ENCODE data around the gene TMCC2. TPM values are rescaled to one million over a fixed set of nuclear protein-coding genes. Genes with fewer than 3 reads are reported as not detected.

TMCC2 gene
- total RNA-seq, 1 donor from 2014 or later: 10.6 TPM

DNA sequence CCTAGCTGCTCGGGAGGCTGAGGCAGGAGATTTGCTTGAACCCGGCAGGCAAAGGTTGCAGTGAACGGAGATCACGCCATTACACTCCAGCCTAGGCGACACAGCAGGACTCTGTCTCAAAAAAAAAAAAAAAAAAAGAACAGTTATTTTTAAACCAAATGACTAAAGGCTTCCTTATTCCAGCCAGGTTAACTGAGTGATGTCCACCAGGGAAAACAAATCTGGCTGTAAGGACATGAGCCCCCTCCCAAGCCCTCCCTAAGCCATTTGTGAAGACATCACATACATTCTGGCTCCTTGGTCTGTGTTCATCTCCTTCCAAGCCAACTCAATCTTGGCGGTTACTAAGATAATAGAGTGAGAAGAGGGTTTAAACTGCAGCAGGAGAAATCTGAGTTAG is 8.2 kb downstream of the TMCC2 start:
- H3K27me3 ChIP-seq (ENCODE audit: insufficient read depth, low read length): no peaks in the 10 kb centered on the region
- no peak overlapping the region for H3K4me2 ChIP-seq (ENCODE audit: low read length)
- H4K20me1 ChIP-seq (ENCODE audit: insufficient read depth, low read length): no peaks in the 10 kb centered on the region
- peaks cover 5% of the 10 kb centered on the region for H3K27me3 Mint-ChIP-seq (ENCODE audit: low read depth, unreplicated experiment)
- DNase-seq (ENCODE audit: low read depth) (no peak), FAIRE-seq (no peak)
- H3K36me3 Mint-ChIP-seq (ENCODE audit: low read depth, unreplicated experiment): peaks cover 2% of the 10 kb centered on the region
- H3K4me1 Mint-ChIP-seq (ENCODE audit: low read depth, unreplicated experiment): no peaks in the 10 kb centered on the region
- H3K27ac ChIP-seq (ENCODE audit: low read depth, low read length): no peak overlapping the region
- no peak overlapping the region for H3K4me3 ChIP-seq (ENCODE audit: insufficient read depth, low read depth, low read length)
- no peak overlapping the region for H3K27ac Mint-ChIP-seq (ENCODE audit: unreplicated experiment)
- no peaks in the 10 kb centered on the region for H3K36me3 ChIP-seq (ENCODE audit: insufficient read depth, low read length)
- H3K4me3 Mint-ChIP-seq (ENCODE audit: unreplicated experiment): no peak overlapping the region
- H3K9me3 Mint-ChIP-seq (ENCODE audit: unreplicated experiment): no peaks in the 10 kb centered on the region
- no peak overlapping the region for H2AFZ ChIP-seq (ENCODE audit: low read depth, low read length)
- H3K4me1 ChIP-seq (ENCODE audit: insufficient read depth, low read length): no peaks in the 10 kb centered on the region
- H3K9me3 ChIP-seq (ENCODE audit: insufficient read depth, low read depth, low read length): no peaks in the 10 kb centered on the region
- no peak overlapping the region for H3K9ac ChIP-seq (ENCODE audit: low read length)
- H3K79me2 ChIP-seq (ENCODE audit: insufficient read depth, low read length): no peaks in the 10 kb centered on the region
- no peak for TF ChIP-seq EZH2 (IDR thresholded peaks at IDR 0.05; ENCODE audit: insufficient read depth, low read length)
- TF ChIP-seq, protein P1, sequence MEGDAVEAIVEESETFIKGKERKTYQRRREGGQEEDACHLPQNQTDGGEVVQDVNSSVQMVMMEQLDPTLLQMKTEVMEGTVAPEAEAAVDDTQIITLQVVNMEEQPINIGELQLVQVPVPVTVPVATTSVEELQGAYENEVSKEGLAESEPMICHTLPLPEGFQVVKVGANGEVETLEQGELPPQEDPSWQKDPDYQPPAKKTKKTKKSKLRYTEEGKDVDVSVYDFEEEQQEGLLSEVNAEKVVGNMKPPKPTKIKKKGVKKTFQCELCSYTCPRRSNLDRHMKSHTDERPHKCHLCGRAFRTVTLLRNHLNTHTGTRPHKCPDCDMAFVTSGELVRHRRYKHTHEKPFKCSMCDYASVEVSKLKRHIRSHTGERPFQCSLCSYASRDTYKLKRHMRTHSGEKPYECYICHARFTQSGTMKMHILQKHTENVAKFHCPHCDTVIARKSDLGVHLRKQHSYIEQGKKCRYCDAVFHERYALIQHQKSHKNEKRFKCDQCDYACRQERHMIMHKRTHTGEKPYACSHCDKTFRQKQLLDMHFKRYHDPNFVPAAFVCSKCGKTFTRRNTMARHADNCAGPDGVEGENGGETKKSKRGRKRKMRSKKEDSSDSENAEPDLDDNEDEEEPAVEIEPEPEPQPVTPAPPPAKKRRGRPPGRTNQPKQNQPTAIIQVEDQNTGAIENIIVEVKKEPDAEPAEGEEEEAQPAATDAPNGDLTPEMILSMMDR (IDR thresholded peaks at IDR 0.05; ENCODE audit: insufficient read depth, low read depth, low read length): no peak

- Histone ChIP-seq H3K79me2 (ENCODE audit: insufficient read depth, low read length) (no peaks in the 10 kb centered on the region), H3K9ac (ENCODE audit: low read length) (no peak overlapping the region), H3K4me2 (ENCODE audit: low read length) (no peak overlapping the region), H4K20me1 (ENCODE audit: insufficient read depth, low read length) (no peaks in the 10 kb centered on the region), H3K4me1 (ENCODE audit: insufficient read depth, low read length) (no peaks in the 10 kb centered on the region), H3K4me3 (ENCODE audit: insufficient read depth, low read depth, low read length) (no peak overlapping the region), H2AFZ (ENCODE audit: low read depth, low read length) (no peak overlapping the region), H3K27me3 (ENCODE audit: insufficient read depth, low read length) (no peaks in the 10 kb centered on the region), H3K36me3 (ENCODE audit: insufficient read depth, low read length) (no peaks in the 10 kb centered on the region), H3K9me3 (ENCODE audit: insufficient read depth, low read depth, low read length) (no peaks in the 10 kb centered on the region), H3K27ac (ENCODE audit: low read depth, low read length) (no peak overlapping the region)
- no peak for TF ChIP-seq EZH2 (IDR thresholded peaks at IDR 0.05; ENCODE audit: insufficient read depth, low read length)
- TF ChIP-seq, protein P1 (IDR thresholded peaks at IDR 0.05; ENCODE audit: insufficient read depth, low read depth, low read length): no peak
- Mint-ChIP-seq H3K27ac (ENCODE audit: unreplicated experiment) (no peak overlapping the region), H3K36me3 (ENCODE audit: low read depth, unreplicated experiment) (peaks cover 6% of the 10 kb centered on the region), H3K4me1 (ENCODE audit: low read depth, unreplicated experiment) (no peaks in the 10 kb centered on the region), H3K4me3 (ENCODE audit: unreplicated experiment) (no peak overlapping the region), H3K9me3 (ENCODE audit: unreplicated experiment) (no peaks in the 10 kb centered on the region), H3K27me3 (ENCODE audit: low read depth, unreplicated experiment) (peaks cover 5% of the 10 kb centered on the region)
- DNase-seq (ENCODE audit: low read depth) (no peak), FAIRE-seq (no peak)
These were observed 8.8 kb downstream of the TMCC2 start for GRCh38 chr1:205236526-205236925.

GRCh38 chr1:205236951-205237475 is 9.3 kb downstream of the TMCC2 start:
- DNase-seq (ENCODE audit: low read depth) (no peak), FAIRE-seq (no peak)
- Mint-ChIP-seq H3K36me3 (ENCODE audit: low read depth, unreplicated experiment) (peaks cover 4% of the 10 kb centered on the region), H3K4me1 (ENCODE audit: low read depth, unreplicated experiment) (no peaks in the 10 kb centered on the region), H3K27me3 (ENCODE audit: low read depth, unreplicated experiment) (peaks cover 5% of the 10 kb centered on the region), H3K9me3 (ENCODE audit: unreplicated experiment) (no peaks in the 10 kb centered on the region), H3K4me3 (ENCODE audit: unreplicated experiment) (no peak overlapping the region), H3K27ac (ENCODE audit: unreplicated experiment) (no peak overlapping the region)
- Histone ChIP-seq H3K4me3 (ENCODE audit: insufficient read depth, low read depth, low read length) (no peak overlapping the region), H3K4me1 (ENCODE audit: insufficient read depth, low read length) (no peaks in the 10 kb centered on the region), H3K36me3 (ENCODE audit: insufficient read depth, low read length) (no peaks in the 10 kb centered on the region), H3K4me2 (ENCODE audit: low read length) (no peak overlapping the region), H2AFZ (ENCODE audit: low read depth, low read length) (no peak overlapping the region), H3K9me3 (ENCODE audit: insufficient read depth, low read depth, low read length) (no peaks in the 10 kb centered on the region), H3K79me2 (ENCODE audit: insufficient read depth, low read length) (no peaks in the 10 kb centered on the region), H3K9ac (ENCODE audit: low read length) (no peak overlapping the region), H3K27me3 (ENCODE audit: insufficient read depth, low read length) (no peaks in the 10 kb centered on the region), H4K20me1 (ENCODE audit: insufficient read depth, low read length) (no peaks in the 10 kb centered on the region), H3K27ac (ENCODE audit: low read depth, low read length) (no peak overlapping the region)
- TF ChIP-seq, protein P1 (IDR thresholded peaks at IDR 0.05; ENCODE audit: insufficient read depth, low read depth, low read length): no peak
- TF ChIP-seq EZH2 (IDR thresholded peaks at IDR 0.05; ENCODE audit: insufficient read depth, low read length): no peak

Data from astrocyte (in vitro differentiated cells and primary cell).